SIG-M5 (cell line): ENCODE data around the gene IL20RB.
"Not testable (repeated sequence)": the region's sequence is repeated elsewhere in the genome, so short reads cannot be mapped to it uniquely, and the experiment has no call there.

Experiments used
- DNase-seq: peaks from one replicate; lab custom pipeline; 2025; lab: John Stamatoyannopoulos, UW

The IL20RB gene

DNA sequence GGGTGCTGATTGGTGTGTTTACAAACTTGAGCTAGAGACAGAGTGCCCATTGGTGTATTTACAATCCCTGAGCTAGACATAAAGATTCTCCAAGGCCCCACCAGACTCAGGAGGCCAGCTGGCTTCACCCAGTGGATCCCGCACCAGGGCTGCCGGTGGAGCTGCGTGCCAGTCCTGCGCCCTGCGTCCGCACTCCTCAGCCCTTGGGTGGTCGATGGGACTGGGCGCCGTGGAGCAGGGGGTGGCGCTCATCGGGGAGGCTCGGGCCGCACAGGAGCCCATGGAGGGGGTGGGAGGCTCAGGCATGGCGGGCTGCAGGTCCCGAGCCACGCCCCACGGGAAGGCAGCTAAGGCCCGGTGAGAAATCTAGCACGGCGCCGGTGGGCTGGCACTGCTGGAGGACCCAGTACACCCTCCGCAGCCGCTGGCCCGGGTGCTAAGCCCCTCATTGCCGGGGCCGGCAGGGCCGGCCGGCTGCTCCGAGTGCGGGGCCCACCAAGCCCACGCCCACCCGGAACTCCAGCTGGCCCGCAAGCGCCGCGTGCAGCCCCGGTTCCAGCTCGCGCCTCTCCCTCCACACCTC lies 29.7 kb downstream of the IL20RB start:
- not testable (repeated sequence) for DNase-seq

DNA sequence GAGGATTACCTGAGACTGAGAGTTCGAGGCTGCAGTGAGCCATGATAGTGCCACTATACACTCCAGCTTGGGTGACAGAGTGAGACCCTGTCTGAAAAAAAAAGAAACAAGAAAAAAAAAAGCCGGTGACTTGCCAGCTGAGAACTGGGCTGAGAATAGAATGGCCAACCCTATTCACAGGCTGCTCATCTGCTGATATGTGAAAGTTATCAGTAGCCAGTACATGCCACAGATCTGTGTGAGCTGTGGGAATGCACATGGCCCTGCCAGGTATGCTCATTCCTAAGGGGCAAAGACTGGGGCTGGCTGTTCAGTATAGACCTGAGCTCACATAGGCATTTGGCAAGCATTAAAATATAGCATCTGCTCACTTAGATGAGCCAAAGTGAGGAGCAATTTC lies 30.9 kb downstream of the IL20RB start:
- no peak for DNase-seq

DNA sequence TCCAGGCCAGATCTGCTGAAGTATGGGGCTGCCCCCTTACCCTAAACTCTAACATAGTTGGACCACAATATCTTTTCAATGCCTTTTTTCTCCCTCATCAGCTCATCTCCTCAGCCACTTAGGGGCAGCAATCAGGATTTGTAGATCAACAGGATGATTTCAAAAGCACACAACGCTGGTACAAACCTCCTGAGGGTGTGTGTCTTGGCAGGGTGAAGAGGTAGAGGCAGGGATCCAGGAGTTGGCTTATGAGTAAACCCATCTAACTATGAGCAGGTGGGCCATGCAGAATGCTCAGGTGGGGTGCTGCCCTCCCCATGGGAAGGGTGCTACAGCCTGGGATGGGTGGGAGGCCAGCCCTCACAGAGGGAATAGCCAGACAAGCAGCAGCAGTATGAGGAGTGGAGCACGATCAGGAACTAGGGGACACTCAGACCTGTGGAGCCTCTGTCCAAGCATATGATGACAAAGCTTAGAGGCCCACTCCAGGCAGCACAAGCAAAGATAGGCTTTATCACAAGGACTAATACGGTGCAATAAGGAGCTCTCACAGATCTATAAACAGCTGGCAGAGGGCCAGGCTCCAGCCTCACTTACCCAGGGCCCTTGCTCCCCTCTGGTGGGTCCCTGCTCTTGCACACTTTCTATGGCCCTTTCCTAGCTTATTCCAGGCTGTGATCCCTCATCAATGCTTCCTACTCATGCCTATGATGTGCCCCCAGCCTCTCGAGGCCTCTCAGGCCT lies 32.2 kb downstream of the IL20RB start:
- DNase-seq = no peak

DNA sequence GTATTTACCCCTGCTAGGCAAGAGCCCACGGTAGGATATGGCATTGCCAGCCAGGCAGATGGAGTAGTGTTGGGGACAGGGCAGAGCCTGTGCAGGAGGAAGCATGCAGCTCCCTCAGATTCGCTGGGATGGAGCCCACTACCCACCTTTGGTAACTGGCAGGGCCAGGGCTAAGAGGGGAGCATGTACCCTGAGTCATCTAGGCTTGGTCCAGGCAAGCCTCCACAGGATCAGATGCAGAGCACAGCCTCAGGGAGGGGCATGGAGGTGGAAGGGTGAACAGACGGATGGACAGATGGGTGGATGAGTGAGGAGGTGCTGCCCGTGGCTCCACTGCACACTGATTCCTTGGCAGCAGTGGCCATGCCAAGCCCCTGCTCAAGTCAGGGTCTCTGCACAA lies 33.0 kb downstream of the IL20RB start:
- DNase-seq = no peak

DNA sequence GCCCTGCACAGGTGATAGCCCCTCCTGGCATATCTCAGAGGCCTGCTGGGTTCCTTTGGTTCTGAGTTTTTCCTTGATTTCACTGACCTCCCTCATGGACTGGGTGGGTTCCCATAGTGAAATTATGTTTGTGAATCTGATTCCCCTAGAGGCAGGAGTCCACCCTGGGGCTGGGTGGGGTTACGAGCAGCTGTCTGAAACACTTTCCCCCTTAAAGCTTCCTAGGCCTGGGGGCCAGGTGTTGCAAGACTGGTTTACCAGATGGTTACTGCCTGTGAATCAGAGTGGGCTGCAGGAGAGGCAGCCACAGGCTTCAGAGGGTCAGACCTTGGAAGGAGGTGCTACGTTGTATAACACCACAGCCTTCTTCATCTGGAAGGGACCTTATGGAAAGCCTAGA lies 34.3 kb downstream of the IL20RB start:
- DNase-seq = no peak

DNA sequence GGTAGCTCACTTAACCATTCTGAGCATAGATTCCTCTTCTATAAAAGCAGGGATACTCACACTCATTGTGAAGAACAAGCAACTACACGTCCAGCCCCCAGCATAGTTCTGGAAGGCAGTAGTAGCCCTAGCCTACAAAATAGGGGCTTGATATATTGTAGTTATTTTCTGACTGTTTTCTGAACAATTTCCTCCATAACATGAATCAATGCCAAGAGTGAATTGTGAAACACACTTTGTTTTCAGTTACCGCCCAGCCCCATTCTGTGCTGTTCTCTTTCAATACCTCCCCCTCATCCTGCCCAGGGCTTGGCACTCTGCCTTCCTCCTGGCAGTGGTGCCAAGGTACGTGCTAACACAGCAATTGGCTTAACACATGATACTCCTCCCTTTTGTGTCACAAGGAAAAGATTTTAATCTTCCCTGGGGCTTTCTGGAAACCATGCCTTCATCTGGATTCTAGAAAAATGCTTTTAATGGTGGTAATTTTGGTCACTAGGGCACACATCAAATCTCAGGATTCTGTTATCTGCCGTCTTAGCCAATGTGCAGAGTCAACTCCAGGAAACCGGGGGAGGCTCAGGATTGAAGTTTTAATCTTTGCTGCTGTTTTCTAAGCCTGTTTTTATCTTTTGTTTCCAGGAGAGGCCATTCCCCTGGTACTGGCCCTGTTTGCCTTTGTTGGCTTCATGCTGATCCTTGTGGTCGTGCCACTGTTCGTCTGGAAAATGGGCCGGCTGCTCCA lies 37.2 kb downstream of the IL20RB start:
- no peak for DNase-seq

DNA sequence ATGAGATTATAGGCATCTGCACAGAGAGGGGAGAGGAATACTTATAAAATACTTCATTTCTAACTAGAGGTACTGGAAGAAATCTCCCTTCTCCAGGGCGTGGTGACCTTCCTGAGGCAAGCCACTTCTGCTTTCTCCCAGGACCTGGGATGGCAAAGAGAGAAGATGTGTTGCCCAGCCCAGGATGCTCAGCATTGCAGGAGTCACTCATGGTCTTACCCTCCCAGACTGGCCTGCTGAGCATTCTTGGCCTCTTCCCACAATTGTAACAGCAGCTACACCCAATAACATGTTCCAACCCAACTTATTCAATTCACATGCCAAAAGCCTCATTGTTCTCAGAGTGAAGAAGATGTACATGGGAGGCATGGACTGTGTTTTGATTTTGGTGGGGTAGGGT lies 37.9 kb downstream of the IL20RB start:
- no peak for DNase-seq

DNA sequence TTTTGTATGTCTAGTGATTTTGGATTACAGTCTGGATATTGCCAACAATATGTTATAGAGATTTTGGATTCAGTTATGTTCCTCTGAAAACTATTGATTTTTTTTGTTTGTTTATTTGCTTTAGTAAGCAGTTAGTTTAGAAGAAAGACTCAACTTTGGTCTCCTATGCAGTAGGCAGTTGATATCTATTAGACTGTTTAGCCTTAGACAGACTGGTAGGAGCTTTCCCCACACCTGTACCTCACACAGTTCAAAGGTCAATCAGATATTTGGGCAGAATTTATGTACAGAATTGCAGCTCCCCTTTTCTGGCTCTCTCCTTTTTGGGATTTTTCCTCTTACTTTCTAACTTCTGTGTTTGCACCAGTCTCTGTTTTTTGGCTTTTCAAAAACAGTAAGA lies 42.3 kb downstream of the IL20RB start:
- no peak for DNase-seq

DNA sequence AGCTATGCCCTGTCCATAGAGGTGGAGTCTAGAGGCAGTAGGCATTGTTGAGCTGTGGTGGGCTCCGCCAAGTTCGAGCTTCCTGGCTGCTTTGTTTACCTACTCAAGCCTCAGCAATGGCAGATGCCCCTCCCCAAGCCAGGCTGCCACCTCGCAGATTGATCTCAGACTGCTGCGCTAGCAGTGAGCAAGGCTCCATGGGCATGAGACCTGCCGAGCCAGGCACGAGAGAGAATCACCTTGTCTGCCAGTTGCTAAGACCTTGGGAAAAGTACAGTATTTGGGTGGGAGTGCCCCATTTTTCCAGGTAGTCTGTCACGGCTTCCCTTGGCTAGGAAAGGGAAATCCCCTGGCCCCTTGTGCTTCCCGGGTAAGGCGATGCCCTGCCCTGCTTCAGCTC lies 49.6 kb downstream of the IL20RB start:
- DNase-seq = not testable (repeated sequence)

DNA sequence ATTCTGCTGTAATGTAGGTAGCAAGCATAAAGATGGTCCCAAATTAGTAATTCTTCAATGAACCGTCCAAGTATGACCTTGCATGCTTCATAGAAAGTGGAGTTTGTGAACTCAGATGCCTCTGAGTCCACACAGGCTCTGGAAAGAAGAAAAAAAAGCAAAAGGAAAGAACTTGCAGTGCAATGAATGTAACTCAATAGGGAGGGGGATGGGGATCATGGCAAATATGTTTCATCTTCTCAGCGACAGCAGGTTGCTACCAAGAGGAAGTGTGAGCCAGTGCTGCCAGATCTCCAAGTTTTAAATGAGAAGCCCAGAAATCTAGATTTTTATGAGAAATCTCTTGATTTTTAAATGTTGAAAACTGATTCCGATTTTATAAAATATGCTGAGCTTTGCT lies 50.3 kb downstream of the IL20RB start:
- no peak for DNase-seq

DNA sequence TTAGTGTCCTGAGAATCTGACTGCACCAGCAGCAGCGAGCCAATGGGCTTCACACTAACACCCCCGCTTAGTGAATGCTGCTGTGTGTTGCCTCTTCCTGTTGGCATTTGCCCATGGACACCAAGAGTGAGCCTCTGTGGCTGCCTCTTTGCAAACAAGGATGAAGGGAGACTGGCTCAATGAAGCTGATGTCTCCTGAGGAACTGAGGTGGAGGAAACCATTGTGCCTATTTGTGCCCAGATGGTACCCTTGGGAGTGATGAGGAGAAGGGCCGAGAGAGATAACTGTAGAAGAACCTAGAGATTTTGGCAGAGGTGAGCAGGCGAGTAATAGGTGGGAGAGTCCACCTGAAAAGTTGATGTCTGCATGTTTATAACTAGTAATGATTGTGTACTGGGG lies 51.2 kb downstream of the IL20RB start:
- no peak for DNase-seq

DNA sequence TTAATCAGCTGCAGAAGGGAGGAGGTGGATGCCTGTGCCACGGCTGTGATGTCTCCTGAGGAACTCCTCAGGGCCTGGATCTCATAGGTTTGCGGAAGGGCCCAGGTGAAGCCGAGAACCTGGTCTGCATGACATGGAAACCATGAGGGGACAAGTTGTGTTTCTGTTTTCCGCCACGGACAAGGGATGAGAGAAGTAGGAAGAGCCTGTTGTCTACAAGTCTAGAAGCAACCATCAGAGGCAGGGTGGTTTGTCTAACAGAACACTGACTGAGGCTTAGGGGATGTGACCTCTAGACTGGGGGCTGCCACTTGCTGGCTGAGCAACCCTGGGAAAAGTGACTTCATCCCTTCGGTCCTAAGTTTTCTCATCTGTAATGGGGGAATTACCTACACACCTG lies 52.4 kb downstream of the IL20RB start:
- no peak for DNase-seq

DNA sequence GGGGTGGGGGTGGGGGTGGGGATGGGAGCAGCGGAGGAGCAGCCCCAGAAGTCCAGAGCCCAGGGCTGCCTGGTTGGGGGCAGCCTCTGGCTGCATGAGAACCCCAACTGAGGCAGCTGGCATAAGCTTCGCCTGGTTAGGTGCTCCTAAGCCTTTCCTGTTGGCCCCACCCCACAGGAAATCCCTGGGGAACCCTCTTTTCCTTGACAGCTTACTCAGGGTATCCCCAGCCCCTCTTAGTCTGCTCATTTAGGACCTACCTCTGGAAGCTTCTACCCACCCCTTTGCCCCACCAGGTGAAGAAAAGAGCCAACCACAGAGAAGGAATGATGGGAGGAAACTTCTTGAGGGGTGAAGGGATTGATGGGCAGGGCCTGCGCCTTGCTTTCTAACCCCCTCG lies 53.4 kb downstream of the IL20RB start:
- DNase-seq = no peak

DNA sequence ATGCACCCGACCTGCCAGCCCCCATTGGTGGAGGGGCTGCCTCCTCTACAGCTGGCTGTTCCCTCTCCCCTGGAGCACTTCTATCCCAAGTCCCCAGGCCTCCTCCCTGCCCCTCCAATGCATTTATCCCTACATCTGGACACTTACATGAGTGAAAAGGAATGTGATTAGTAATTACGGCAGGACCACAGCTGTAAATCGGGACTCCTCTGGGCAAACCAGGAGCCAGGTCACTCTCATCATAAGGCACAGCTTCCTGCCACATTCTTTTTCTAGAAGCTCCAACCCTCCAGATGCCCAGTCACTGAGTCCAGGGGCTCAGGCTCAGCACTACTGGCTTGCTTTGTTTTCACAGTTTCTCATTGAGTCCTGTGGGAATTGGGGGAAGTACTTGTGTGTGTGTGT lies 54.3 kb downstream of the IL20RB start:
- no peak for DNase-seq

DNA sequence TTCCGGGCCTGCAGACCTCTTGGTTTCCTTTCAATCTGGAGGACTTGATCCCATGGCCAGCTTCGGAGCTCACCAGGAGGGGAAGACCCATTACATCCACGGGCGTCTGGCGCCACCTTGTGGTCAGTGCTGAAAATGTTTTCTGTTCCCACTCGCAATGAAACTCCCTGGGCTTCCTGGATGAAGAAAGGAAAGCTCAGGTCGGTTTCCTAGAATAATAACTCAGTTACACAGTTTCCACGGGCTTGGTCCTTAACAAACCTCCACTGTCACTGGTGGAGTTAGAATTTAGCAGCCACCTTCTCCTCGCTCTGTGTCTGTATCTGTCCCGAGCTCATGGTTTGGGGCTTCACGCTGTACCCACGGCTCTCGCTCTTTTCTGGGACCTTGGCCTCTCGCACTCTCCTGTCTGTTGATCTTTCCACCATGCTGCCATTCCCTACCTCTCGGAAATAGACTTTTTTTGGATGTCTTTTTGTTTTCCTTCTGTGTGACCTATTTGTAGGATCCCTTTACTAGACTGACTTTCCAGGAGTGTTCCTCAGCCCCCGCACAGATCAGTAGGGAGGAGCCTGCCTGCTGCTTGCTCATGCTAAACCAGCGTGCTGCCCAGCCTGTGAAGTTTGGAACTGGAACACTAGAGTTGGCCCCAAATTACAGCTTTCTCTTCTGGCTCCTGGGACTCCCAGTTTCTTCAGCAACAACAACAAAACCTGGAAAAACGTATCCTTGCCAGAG lies 56.3 kb downstream of the IL20RB start:
- peak; percentile 25 for DNase-seq

DNA sequence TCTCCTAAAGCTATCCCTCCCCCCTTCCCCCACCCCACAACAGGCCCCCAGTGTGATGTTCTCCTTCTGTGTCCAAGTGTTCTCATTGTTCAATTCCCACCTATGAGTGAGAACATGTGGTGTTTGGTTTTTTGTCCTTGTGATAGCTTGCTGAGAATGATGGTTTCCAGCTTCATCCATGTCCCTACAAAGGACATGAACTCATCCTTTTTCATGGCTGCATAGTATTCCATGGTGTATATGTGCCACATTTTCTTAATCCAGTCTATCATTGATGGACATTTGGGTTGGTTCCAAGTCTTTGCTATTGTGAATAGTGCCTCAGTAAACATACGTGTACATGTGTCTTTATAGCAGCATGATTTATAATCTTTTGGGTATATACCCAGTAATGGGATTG lies 59.5 kb downstream of the IL20RB start:
- not testable (repeated sequence) for DNase-seq

DNA sequence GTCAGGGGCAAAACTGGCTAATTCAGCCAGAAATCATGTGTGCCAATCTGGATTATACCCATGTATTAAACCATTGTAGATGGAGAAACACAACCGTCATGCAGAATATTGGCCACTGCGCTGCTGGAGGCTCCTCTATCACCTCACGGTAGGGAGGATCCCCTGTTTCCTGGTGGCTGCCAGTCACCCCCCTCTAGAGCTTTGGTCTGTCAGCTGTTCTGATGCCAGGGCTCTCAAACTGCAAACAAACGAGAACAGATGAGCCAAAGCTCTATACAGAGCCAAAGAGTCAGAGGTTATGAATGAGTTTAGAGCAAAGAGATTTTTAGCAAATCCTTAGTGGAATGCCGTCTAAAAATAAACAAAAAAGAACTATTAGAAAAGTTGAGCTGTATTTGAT lies 62.5 kb downstream of the IL20RB start:
- no peak for DNase-seq

DNA sequence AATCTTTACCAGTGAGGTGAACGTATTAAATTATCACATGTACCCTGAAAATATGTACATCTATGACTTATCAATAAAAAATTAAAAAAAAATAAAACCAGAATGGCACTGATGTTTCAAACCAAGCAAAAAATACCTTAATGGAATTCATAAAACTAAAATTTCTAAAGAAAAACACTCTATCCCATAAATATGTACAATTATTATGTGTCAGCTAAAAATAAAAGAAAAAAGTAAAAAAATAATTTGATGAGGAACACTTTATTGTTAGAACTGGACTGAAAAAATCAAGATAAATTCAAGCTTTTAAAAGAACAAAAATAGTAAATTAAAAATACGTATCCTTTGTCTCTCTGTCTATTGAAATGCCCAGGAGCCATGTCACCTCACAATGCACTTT lies 63.1 kb downstream of the IL20RB start:
- no peak for DNase-seq

DNA sequence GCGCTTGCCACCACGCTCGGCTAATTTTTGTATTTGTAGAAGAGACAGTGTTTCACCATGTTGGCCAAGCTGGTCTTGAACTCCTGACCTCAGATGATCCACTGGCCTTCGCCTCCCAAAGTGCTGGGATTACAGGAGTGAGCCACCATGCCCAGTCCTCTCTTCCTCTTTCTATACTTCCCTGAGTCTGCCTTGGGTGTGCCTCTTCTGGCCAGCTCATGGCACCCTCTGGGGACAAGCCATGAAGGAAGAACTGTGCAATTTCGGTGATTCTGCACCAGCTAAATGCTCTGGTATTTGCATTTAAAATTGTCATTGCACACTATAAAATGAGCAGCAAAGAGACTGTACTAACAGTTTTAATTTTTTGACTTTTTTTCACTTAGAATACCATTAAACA lies 66.6 kb downstream of the IL20RB start:
- no peak for DNase-seq

DNA sequence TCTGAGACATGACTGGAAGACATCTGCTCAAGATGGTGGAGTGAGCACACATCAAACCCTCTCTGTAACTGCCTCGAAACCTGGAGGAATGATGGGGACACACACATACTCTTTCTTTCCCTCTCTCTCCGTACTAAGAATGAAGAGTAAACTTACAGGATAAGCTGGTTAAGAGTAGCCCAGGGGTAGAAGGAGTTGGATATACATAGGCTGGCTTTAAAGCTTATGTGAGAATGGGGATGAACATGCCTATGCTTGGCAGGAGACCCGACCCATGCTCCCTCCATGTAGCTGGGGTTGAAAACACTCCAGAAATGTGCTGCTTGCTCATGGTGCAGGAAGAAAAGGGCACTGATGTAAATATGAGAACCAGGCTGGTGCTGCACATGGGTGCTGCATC lies 68.9 kb downstream of the IL20RB start:
- no peak for DNase-seq

DNA sequence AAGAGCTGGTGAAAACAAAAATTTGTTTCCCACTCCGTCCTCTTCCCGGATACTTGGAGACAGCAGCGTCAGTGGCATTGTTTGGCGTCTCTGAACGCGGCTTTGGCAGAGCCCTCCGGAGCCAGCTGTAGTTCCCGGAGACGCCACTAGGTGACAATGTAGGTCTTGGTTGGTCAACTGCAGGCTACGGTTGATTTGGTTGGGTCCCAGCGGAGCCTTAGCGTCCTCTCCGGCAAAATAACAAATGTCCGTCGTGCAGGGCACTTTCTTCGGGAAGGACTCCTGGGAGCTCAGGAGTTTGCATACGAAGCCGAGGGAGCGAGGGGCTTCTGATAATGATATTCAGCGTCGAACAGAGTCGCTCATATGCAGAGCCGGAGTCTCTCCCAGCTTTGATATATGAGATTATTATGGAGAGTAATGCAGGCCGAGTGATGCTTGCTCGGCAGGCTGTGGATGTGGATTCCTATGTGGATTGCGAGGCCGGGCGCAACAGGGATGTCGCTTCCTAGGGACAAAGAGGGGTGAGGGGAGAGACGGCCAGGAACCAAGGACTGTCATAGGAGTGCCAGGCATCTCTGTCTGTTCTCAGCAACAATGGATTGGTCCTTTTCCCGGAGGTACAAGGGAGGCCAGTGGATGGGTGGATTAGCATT lies 74.8 kb downstream of the IL20RB start:
- DNase-seq = no peak

DNA sequence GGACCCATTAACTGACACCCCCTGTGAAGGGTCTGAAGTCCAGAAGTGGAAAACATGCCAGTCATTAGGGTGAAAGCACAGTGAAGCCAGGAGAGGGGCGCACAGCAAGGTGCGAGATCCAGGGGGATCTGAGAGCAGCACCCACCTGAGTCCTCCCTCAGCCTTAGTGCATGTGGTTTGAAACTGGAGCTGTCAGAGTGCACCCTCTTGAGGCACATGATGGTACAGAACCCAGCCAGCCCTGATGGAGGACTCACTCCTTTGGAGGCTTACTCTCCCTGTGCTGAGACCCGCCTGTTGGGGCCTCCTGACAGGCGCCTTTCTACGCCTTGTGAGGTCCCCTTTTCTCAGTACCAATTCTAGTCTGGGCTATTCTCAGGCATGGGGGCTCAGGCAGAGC lies 77.8 kb downstream of the IL20RB start:
- DNase-seq = no peak
